AG10803 (cell line): ENCODE measurements around the gene ZDBF2.
"Not testable (repeated sequence)": the region's sequence is repeated elsewhere in the genome, so short reads cannot be mapped to it uniquely, and the experiment has no call there.

ENCODE experiments used
- DNase-seq: peaks from one replicate; pipeline ENCODE4 v3.0.0; 2010; ENCODE audit warnings: low read depth
- H3K4me3 ChIP-seq: 2 replicates; pipeline ENCODE4 v1.5.1; 2011; ENCODE audit warnings: mild to moderate bottlenecking, low read length, control low read depth
- CTCF ChIP-seq: conservative IDR thresholded peaks from 2 replicates; pipeline ENCODE4 v1.5.1; 2011; ENCODE audit warnings: mild to moderate bottlenecking, low read length, control low read depth, inconsistent platforms

The ZDBF2 gene

DNA sequence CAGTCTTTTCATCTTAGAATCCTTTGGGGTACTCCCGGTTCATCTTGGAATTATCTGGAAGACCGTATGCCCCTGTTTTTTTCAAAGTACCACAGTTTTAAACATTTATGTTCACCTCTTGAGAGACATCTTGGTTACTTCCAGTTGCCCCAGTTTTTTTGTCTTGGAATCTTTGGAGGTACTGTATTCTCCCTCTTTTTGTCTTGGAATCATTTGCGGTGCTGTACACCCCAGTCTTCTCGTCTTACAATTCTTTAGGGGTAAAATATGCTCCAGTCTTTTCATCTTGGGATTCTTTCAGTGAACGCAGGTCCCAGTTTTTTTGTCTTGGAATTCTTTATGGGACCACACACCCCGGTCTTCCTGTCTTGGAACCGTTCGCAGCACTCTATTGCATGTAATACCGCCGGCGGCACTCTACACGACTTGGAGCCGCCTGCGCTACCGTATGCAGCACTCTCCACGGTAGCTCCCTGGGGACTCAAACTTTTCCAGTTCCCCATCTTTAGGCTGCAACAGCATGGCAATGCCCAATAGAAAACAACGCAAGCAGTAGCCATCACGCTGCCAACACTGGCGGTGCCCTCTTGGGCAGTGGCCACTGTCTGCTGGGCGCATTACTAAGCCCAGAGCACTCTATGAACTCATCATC, 21.2 kb upstream of the ZDBF2 start:
- TF ChIP-seq CTCF = no peak
- no peak for DNase-seq
- H3K4me3 ChIP-seq = no peak overlapping the region

- no peak for DNase-seq
- no peak overlapping the region for H3K4me3 ChIP-seq
- TF ChIP-seq CTCF = no peak
Observed at GRCh38 chr2:206253777-206254166, 20.7 kb upstream of the ZDBF2 start.

DNA sequence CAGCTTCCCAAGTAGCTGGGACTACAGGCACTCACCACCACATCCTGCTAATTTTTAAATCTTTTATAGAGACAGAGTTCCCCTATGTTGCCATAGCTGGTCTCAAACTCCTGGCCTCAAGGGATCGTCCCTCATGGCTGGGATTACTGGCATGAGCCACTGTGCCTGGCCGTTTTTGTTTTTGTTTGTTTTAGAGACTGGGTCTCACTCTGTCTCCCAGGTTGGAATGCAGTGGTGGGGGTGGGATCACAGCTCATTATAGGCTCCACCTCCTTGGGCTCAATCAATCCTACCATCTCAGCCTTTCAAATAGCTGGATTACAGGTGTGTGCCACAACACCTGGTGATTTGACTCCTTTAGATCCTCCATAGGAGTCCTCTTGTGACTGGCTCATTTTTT, 19.5 kb upstream of the ZDBF2 start:
- TF ChIP-seq CTCF = no peak
- no peak overlapping the region for H3K4me3 ChIP-seq
- DNase-seq = no peak

GRCh38 chr2:206256706-206257205, 17.7 kb upstream of the ZDBF2 start:
- no peak overlapping the region for H3K4me3 ChIP-seq
- no peak for DNase-seq
- no peak for TF ChIP-seq CTCF

- DNase-seq = no peak
- TF ChIP-seq CTCF = no peak
- no peak overlapping the region for H3K4me3 ChIP-seq
Observed at GRCh38 chr2:206257350-206257749, 17.1 kb upstream of the ZDBF2 start.

DNA sequence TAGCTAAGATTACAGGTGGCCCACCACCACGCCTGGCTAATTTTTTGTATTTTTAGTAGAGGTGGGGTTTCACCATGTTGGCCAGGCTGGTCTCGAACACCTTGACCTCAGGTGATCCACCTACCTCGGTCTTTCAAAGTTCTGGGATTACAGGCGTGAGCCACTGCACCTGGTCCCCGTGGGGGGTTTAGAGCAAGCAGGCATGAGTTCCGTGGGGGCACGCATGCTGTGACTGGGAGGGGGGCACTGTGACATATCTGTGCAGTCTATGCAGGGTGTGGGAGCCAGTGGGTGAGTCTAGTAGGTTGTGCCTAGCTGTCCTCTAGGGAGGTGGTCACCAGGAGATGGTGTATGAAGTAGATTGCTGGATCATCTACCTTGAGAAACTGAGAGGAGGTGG, 16.6 kb upstream of the ZDBF2 start:
- no peak for DNase-seq
- H3K4me3 ChIP-seq = no peak overlapping the region
- TF ChIP-seq CTCF = no peak

GRCh38 chr2:206258615-206259014, 15.8 kb upstream of the ZDBF2 start:
- not testable (repeated sequence) for H3K4me3 ChIP-seq, DNase-seq
